ENCODE results near the gene LRIG2. TPM values are rescaled to one million over a fixed set of nuclear protein-coding genes. Genes with fewer than 3 reads are reported as not detected.
A peak's percentile ranks its signal among the peaks of the same experiment; 100 is the strongest.
"Not testable (repeated sequence)": the region's sequence is repeated elsewhere in the genome, so short reads cannot be mapped to it uniquely, and the experiment has no call there.

Gene LRIG2
- total RNA-seq, 1 experiment from 2014 or later = 6.1 TPM

DNA sequence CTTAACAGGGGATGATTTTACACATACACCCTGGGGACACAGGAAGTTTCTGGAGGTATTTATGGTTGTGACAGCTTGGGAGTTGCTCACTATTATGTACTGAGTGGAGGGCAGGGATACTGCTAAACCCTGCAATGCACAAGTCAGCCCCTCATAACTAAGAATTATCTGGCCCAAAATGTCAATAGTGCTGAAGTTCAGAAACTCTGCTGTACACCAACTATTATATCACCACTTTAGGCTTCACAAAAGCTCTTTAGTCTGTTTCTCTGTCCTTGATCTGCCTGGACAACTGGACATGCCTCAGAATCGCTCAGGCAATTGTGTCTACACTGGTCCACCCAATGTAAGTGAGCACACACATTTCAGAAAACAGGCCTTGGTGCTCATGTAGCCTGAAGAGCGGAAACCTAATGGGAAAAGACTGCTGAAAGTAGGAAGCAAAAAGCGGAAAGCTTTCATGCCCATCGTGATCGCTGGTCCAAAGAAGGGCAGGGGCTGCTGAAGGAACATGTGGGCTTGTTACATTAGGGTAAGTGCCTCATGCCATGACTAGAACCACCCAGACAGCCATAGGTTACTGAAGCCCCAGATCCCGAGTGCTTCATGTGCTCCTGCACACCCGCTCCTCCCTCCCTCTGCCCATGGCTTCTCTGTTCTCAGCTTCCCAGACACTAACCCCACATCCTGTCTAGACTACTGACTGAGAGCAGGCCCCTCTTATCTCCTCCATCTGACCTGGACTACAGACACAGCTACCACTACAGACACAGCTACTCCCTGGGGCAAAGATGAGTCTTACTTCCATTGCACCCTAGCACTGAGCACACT lies 73.5 kb downstream of the LRIG2 start:
- no peak overlapping the region for H3K4me2 ChIP-seq (ENCODE audit: low read length)
- DNase-seq = no peak
- H3K9me2 ChIP-seq (replicated peaks; ENCODE audit: low read length) = no peaks in the 10 kb centered on the region
- H3K79me2 ChIP-seq (ENCODE audit: low read length) = no peaks in the 10 kb centered on the region
- intact Hi-C loops (cut with micrococcal nuclease) = no loop called here
- H3F3A ChIP-seq (ENCODE audit: low read length, unreplicated experiment) = no peaks in the 10 kb centered on the region
- H3K27ac ChIP-seq (ENCODE audit: low read length) = no peak overlapping the region
- H2AFZ ChIP-seq (ENCODE audit: low read length) = no peak overlapping the region
- H3K27me3 ChIP-seq (ENCODE audit: low read length) = no peaks in the 10 kb centered on the region
- H3K36me3 ChIP-seq (ENCODE audit: low read depth, low read length) = no peaks in the 10 kb centered on the region
- peak; percentile 24; the same call in 1 of the 2 replicates for ATAC-seq
- no peaks in the 10 kb centered on the region for H3K9me3 ChIP-seq (ENCODE audit: low read length)
- TF ChIP-seq EZH2 (IDR thresholded peaks at IDR 0.05; ENCODE audit: low read length, unreplicated experiment) (no peak), EZH2phosphoT487 (IDR thresholded peaks at IDR 0.05; ENCODE audit: borderline replicate concordance, low read length) (no peak)
- TF ChIP-seq, protein P1, sequence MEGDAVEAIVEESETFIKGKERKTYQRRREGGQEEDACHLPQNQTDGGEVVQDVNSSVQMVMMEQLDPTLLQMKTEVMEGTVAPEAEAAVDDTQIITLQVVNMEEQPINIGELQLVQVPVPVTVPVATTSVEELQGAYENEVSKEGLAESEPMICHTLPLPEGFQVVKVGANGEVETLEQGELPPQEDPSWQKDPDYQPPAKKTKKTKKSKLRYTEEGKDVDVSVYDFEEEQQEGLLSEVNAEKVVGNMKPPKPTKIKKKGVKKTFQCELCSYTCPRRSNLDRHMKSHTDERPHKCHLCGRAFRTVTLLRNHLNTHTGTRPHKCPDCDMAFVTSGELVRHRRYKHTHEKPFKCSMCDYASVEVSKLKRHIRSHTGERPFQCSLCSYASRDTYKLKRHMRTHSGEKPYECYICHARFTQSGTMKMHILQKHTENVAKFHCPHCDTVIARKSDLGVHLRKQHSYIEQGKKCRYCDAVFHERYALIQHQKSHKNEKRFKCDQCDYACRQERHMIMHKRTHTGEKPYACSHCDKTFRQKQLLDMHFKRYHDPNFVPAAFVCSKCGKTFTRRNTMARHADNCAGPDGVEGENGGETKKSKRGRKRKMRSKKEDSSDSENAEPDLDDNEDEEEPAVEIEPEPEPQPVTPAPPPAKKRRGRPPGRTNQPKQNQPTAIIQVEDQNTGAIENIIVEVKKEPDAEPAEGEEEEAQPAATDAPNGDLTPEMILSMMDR (conservative IDR thresholded peaks at IDR 0.05; ENCODE audit: low read depth, low read length) = no peak
- no peak overlapping the region for H3K9ac ChIP-seq (ENCODE audit: low read length)
- H3K4me1 ChIP-seq (ENCODE audit: insufficient read depth, low read length) = peaks cover 13% of the 10 kb centered on the region
- ChIA-PET CTCF (no interaction called here), POLR2A (ENCODE audit: unreplicated experiment) (no interaction called here)
- no peaks in the 10 kb centered on the region for H4K20me1 ChIP-seq (ENCODE audit: low read length)
- H3K4me3 ChIP-seq (ENCODE audit: low read length) = no peak overlapping the region
- BruUV-seq (replicated peaks) = no TSS peak

DNA sequence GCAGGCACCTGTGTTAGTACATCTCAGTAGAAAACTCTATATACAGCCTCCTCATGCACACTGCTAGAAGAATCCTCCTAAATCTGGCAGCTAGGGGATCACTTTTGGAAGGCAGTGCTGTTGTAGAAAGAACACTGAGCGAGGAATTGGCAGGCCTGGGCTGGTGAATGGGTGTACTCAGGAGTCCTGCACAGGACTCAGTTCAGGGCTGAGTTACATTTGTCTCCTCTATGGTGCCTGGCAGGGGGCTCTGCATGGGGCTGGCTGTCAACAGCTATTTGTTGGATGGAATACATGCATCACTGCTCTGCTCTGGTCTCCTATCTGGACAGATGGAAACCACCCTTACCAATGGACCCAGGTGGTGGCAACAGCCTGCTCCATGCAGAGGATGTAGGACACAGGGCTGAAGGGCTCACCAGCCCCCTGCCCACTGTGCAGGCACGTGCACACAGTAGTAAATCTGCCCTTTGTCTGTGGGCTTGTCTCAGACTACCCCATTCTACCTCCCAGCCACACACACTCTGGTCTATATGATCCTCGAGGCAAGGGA lies 74.2 kb downstream of the LRIG2 start:
- H3K4me3 ChIP-seq (ENCODE audit: low read length) = no peak overlapping the region
- no peaks in the 10 kb centered on the region for H3K9me2 ChIP-seq (replicated peaks; ENCODE audit: low read length)
- no peaks in the 10 kb centered on the region for H3K27me3 ChIP-seq (ENCODE audit: low read length)
- intact Hi-C loops (cut with micrococcal nuclease) = no loop called here
- CTCF ChIA-PET = no interaction called here
- no peaks in the 10 kb centered on the region for H3K9me3 ChIP-seq (ENCODE audit: low read length)
- DNase-seq (no peak), ATAC-seq (no peak)
- POLR2A ChIA-PET (ENCODE audit: unreplicated experiment) = no interaction called here
- H3F3A ChIP-seq (ENCODE audit: low read length, unreplicated experiment) = no peaks in the 10 kb centered on the region
- peaks cover 6% of the 10 kb centered on the region for H3K4me1 ChIP-seq (ENCODE audit: insufficient read depth, low read length)
- H3K27ac ChIP-seq (ENCODE audit: low read length) = no peak overlapping the region
- H3K4me2 ChIP-seq (ENCODE audit: low read length) = no peak overlapping the region
- BruUV-seq (replicated peaks) = no TSS peak
- no peak overlapping the region for H3K9ac ChIP-seq (ENCODE audit: low read length)
- no peaks in the 10 kb centered on the region for H4K20me1 ChIP-seq (ENCODE audit: low read length)
- H3K79me2 ChIP-seq (ENCODE audit: low read length) = no peaks in the 10 kb centered on the region
- no peaks in the 10 kb centered on the region for H3K36me3 ChIP-seq (ENCODE audit: low read depth, low read length)
- TF ChIP-seq, protein P1 (conservative IDR thresholded peaks at IDR 0.05; ENCODE audit: low read depth, low read length) = no peak
- no peak overlapping the region for H2AFZ ChIP-seq (ENCODE audit: low read length)

DNA sequence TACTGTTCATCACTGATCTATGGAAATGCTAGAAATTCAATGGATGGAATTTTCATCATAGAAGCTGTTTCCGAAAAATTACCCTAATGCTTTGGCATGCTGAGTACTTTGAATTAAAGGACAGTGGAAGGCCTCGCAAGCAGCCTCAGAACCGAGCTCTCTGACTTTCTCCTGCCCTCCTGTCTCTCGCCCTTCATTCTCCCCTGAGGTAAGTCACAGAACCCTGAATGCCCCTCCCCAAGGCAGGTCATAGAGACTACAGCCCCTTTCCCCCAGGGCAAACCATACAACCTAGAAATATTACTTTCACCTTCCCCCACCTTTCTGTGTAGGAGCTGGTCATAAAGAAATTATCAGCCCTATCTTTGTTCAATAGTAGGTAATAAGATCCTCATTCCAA lies 74.8 kb downstream of the LRIG2 start:
- no peak overlapping the region for H3K4me2 ChIP-seq (ENCODE audit: low read length)
- BruUV-seq (replicated peaks) = no TSS peak
- H3K27ac ChIP-seq (ENCODE audit: low read length) = no peak overlapping the region
- H3K9me2 ChIP-seq (replicated peaks; ENCODE audit: low read length) = no peaks in the 10 kb centered on the region
- no peak for TF ChIP-seq EZH2phosphoT487 (IDR thresholded peaks at IDR 0.05; ENCODE audit: borderline replicate concordance, low read length)
- TF ChIP-seq EZH2 (IDR thresholded peaks at IDR 0.05; ENCODE audit: low read length, unreplicated experiment) = no peak
- TF ChIP-seq, protein P1 (conservative IDR thresholded peaks at IDR 0.05; ENCODE audit: low read depth, low read length) = no peak
- CTCF ChIA-PET = interaction anchor here (0.6 kb wide), 1 partner anchor 309 kb away, joined by 3 read pairs; no protein-coding TSS in a partner anchor
- ATAC-seq = no peak
- no peaks in the 10 kb centered on the region for H3K4me1 ChIP-seq (ENCODE audit: insufficient read depth, low read length)
- H3K4me3 ChIP-seq (ENCODE audit: low read length) = no peak overlapping the region
- H3F3A ChIP-seq (ENCODE audit: low read length, unreplicated experiment) = no peaks in the 10 kb centered on the region
- no peaks in the 10 kb centered on the region for H3K79me2 ChIP-seq (ENCODE audit: low read length)
- DNase-seq = no peak
- H3K36me3 ChIP-seq (ENCODE audit: low read depth, low read length) = no peaks in the 10 kb centered on the region
- POLR2A ChIA-PET (ENCODE audit: unreplicated experiment) = no interaction called here
- H3K9me3 ChIP-seq (ENCODE audit: low read length) = no peaks in the 10 kb centered on the region
- intact Hi-C loops (cut with micrococcal nuclease) = no loop called here
- no peak overlapping the region for H2AFZ ChIP-seq (ENCODE audit: low read length)
- no peaks in the 10 kb centered on the region for H3K27me3 ChIP-seq (ENCODE audit: low read length)
- no peaks in the 10 kb centered on the region for H4K20me1 ChIP-seq (ENCODE audit: low read length)
- H3K9ac ChIP-seq (ENCODE audit: low read length) = no peak overlapping the region

DNA sequence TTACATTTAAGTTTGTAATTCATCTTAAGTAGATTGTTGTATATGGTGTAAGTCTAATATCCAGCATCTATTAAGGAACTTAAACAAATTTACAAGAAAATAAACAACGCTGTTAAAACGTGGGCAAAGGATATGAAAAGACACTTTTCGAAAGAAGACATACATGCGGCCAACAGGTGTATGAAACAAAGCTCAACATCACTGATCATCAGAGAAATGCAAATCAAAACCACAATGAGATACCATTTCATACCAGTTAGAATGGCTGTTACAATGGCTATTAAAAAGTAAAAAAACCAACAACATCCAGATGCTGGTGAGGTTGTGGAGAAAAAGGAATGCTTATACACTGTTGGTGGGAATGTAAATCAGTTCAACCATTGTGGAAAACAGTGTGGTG lies 77.5 kb downstream of the LRIG2 start:
- intact Hi-C loops (cut with micrococcal nuclease); CTCF ChIA-PET; POLR2A ChIA-PET (ENCODE audit: unreplicated experiment); H3K9me2 ChIP-seq (replicated peaks; ENCODE audit: low read length); H3K27ac ChIP-seq (ENCODE audit: low read length); H3K36me3 ChIP-seq (ENCODE audit: low read depth, low read length); BruUV-seq (replicated peaks); H3K9me3 ChIP-seq (ENCODE audit: low read length); H3K9ac ChIP-seq (ENCODE audit: low read length); ATAC-seq; H2AFZ ChIP-seq (ENCODE audit: low read length); DNase-seq; H3K4me2 ChIP-seq (ENCODE audit: low read length); H4K20me1 ChIP-seq (ENCODE audit: low read length); H3K27me3 ChIP-seq (ENCODE audit: low read length); H3F3A ChIP-seq (ENCODE audit: low read length, unreplicated experiment); H3K4me1 ChIP-seq (ENCODE audit: insufficient read depth, low read length); H3K4me3 ChIP-seq (ENCODE audit: low read length); H3K79me2 ChIP-seq (ENCODE audit: low read length): not testable (repeated sequence)

Measured in PC-3 (cell line).